GM19239 (cell line): ENCODE measurements around the gene ATP6V1G2.
A peak's percentile ranks its signal among the peaks of the same experiment; 100 is the strongest.
"Not testable (repeated sequence)": the region's sequence is repeated elsewhere in the genome, so short reads cannot be mapped to it uniquely, and the experiment has no call there.

Experiments
- DNase-seq: peaks from one replicate; pipeline ENCODE4 v3.0.0; 2011; ENCODE audit warnings: low spot score; ENCODE audit not compliant: insufficient read length
- FAIRE-seq: peaks from 2 replicates; lab custom pipeline; 2011; peaks lifted over from hg19 to GRCh38; lab: Jason Lieb, UNC

ATP6V1G2 gene

GRCh38 chr6:31546339-31546957 is at the start of gene ATP6V1G2:
ATP6V1G2 (minus strand) TSS chr6:31546608; CDS start chr6:31546559, 49 bp downstream.
- peak; percentile 93 for FAIRE-seq
- no peak for DNase-seq

- DNase-seq: no peak
- no peak for FAIRE-seq
These were observed 46.0 kb upstream of the ATP6V1G2 start for GRCh38 chr6:31592396-31592771.

GRCh38 chr6:31590691-31591090 is 44.3 kb upstream of the ATP6V1G2 start:
- not testable (repeated sequence) for FAIRE-seq, DNase-seq

- FAIRE-seq: no peak
- DNase-seq: no peak
These were observed 42.7 kb upstream of the ATP6V1G2 start for GRCh38 chr6:31588871-31589650.

GRCh38 chr6:31587791-31588777 is 41.7 kb upstream of the ATP6V1G2 start:
- DNase-seq: no peak
- peak; percentile 92 for FAIRE-seq

- no peak for DNase-seq
- no peak for FAIRE-seq
These were observed 40.3 kb upstream of the ATP6V1G2 start for GRCh38 chr6:31586599-31587281.

GRCh38 chr6:31586008-31586407 is 39.6 kb upstream of the ATP6V1G2 start, which contains the start of gene LST1:
LST1 (plus strand) TSS chr6:31586277; CDS start chr6:31587300, 1,023 bp downstream.
- DNase-seq (no peak), FAIRE-seq (peak; percentile 35)

GRCh38 chr6:31585491-31585890 is 39.1 kb upstream of the ATP6V1G2 start:
- FAIRE-seq (peak; percentile 84), DNase-seq (no peak)

- no peak for DNase-seq
- FAIRE-seq: no peak
These were observed 35.8 kb upstream of the ATP6V1G2 start, which contains the start of gene LTB for GRCh38 chr6:31582230-31582643. LTB (minus strand) TSS chr6:31582424; CDS start chr6:31582417, 7 bp downstream.

- FAIRE-seq: peak; percentile 44
- DNase-seq: no peak
These were observed 35.2 kb upstream of the ATP6V1G2 start for GRCh38 chr6:31581434-31582229.

- DNase-seq: no peak
- peak; percentile 31 for FAIRE-seq
These were observed 34.5 kb upstream of the ATP6V1G2 start for GRCh38 chr6:31580807-31581433.

GRCh38 chr6:31580438-31580740 is 34.0 kb upstream of the ATP6V1G2 start:
- no peak for FAIRE-seq
- DNase-seq: no peak

- no peak for FAIRE-seq
- no peak for DNase-seq
These were observed 33.4 kb upstream of the ATP6V1G2 start for GRCh38 chr6:31579546-31580437.

- no peak for DNase-seq
- no peak for FAIRE-seq
These were observed 32.7 kb upstream of the ATP6V1G2 start for GRCh38 chr6:31579119-31579505.

GRCh38 chr6:31578184-31579118 is 32.0 kb upstream of the ATP6V1G2 start:
- FAIRE-seq (no peak), DNase-seq (no peak)

- no peak for FAIRE-seq
- no peak for DNase-seq
These were observed 31.2 kb upstream of the ATP6V1G2 start for GRCh38 chr6:31577579-31577966.
